Panc1 (cell line): ENCODE data around the gene TMEM127.

ENCODE experiments used
- POLR2AphosphoS5 ChIP-seq: IDR thresholded peaks from 2 replicates; pipeline ENCODE4 v1.6.1; 2012; ENCODE audit warnings: mild to moderate bottlenecking, low read depth, low read length, moderate library complexity
- TF ChIP-seq, protein P1 (sequence below): fragments of 450-650 bp; IDR thresholded peaks from 2 replicates; pipeline ENCODE4 v1.5.1; 2017; ENCODE audit warnings: mild to moderate bottlenecking

DNA sequence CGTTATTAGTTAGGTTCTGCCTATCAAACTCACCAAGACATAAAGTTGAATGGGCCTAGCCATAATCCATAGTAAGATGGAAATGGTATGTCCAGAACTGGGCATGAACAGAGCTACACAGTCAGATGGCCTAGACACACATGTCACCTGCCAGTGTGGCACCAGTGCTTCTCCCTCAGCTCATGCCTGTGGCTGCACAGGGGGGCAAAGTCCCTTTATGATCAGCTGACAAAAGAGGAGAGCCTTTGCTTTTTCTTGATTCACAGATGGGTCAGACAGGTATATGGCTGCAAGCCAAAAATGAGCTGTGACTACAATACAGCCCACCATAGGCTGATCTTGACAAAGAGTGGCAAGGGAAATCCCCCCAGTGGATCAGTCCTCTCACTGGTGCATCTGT lies 28.9 kb downstream of the TMEM127 start:
- TF ChIP-seq, protein P1, sequence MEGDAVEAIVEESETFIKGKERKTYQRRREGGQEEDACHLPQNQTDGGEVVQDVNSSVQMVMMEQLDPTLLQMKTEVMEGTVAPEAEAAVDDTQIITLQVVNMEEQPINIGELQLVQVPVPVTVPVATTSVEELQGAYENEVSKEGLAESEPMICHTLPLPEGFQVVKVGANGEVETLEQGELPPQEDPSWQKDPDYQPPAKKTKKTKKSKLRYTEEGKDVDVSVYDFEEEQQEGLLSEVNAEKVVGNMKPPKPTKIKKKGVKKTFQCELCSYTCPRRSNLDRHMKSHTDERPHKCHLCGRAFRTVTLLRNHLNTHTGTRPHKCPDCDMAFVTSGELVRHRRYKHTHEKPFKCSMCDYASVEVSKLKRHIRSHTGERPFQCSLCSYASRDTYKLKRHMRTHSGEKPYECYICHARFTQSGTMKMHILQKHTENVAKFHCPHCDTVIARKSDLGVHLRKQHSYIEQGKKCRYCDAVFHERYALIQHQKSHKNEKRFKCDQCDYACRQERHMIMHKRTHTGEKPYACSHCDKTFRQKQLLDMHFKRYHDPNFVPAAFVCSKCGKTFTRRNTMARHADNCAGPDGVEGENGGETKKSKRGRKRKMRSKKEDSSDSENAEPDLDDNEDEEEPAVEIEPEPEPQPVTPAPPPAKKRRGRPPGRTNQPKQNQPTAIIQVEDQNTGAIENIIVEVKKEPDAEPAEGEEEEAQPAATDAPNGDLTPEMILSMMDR, result no peak
- no peak for TF ChIP-seq POLR2AphosphoS5
